ENCODE data around the gene ADAMTS2.

Gene ADAMTS2

GRCh38 chr5:179130101-179130681 is 215.1 kb downstream of the ADAMTS2 start:
- peak in 3 of 10 donors; percentile 58 to 78 (median 73) for DNase-seq
- intact Hi-C loops (cut with DNase I): no loop called here

- DNase-seq: peak in 3 of 10 donors; percentile 55 to 74 (median 72)
- intact Hi-C loops (cut with DNase I): no loop called here
Measured at GRCh38 chr5:179129607-179130071, 215.6 kb downstream of the ADAMTS2 start.

GRCh38 chr5:179128976-179129375 is 216.3 kb downstream of the ADAMTS2 start:
- intact Hi-C loops (cut with DNase I): no loop called here
- peak in 3 of 10 donors; percentile 41 to 52 (median 43) for DNase-seq

- DNase-seq: peak in 1 of 10 donors; percentile 8
- intact Hi-C loops (cut with DNase I): no loop called here
Measured at GRCh38 chr5:179128041-179128365, 217.3 kb downstream of the ADAMTS2 start.

GRCh38 chr5:179127136-179128040 is 217.9 kb downstream of the ADAMTS2 start:
- peak in 3 of 10 donors; percentile 57 to 83 (median 58) for DNase-seq

GRCh38 chr5:179126506-179126991 is 218.7 kb downstream of the ADAMTS2 start:
- intact Hi-C loops (cut with DNase I): no loop called here

More at GRCh38 chr5:179127136-179128040, 217.9 kb downstream of the ADAMTS2 start:
- intact Hi-C loops (cut with DNase I): no loop called here

GRCh38 chr5:179125789-179126505 is 219.3 kb downstream of the ADAMTS2 start:
- intact Hi-C loops (cut with DNase I): no loop called here
- peak in 3 of 10 donors; percentile 61 to 80 (median 67) for DNase-seq

More at GRCh38 chr5:179126506-179126991, 218.7 kb downstream of the ADAMTS2 start:
- peak in 2 of 10 donors; percentile 62 to 75 for DNase-seq

GRCh38 chr5:179124853-179125788 is 220.1 kb downstream of the ADAMTS2 start:
- peak in 3 of 10 donors; percentile 65 to 80 (median 74) for DNase-seq
- intact Hi-C loops (cut with DNase I): no loop called here

- intact Hi-C loops (cut with DNase I): no loop called here
- peak in 1 of 10 donors; percentile 54 for DNase-seq
Measured at GRCh38 chr5:179124273-179124852, 220.9 kb downstream of the ADAMTS2 start.

GRCh38 chr5:179123491-179124272 is 221.6 kb downstream of the ADAMTS2 start:
- peak in 2 of 10 donors; percentile 67 to 69 for DNase-seq
- intact Hi-C loops (cut with DNase I): no loop called here

GRCh38 chr5:179123109-179123426 is 222.2 kb downstream of the ADAMTS2 start:
- intact Hi-C loops (cut with DNase I): no loop called here
- peak in 3 of 10 donors; percentile 28 to 68 (median 35) for DNase-seq

- intact Hi-C loops (cut with DNase I): no loop called here
- DNase-seq: peak in 3 of 10 donors; percentile 26 to 61 (median 38)
Measured at GRCh38 chr5:179122411-179123108, 222.7 kb downstream of the ADAMTS2 start.

GRCh38 chr5:179121667-179122111 is 223.6 kb downstream of the ADAMTS2 start:
- intact Hi-C loops (cut with DNase I): no loop called here
- DNase-seq: peak in 2 of 10 donors; percentile 69 to 70

- DNase-seq: peak in 2 of 10 donors; percentile 63 to 85
- intact Hi-C loops (cut with DNase I): no loop called here
Measured at GRCh38 chr5:179120951-179121666, 224.2 kb downstream of the ADAMTS2 start.

GRCh38 chr5:179120421-179120861 is 224.8 kb downstream of the ADAMTS2 start:
- intact Hi-C loops (cut with DNase I): no loop called here
- DNase-seq: peak in 3 of 10 donors; percentile 39 to 55 (median 49)

- intact Hi-C loops (cut with DNase I): no loop called here
- peak in 3 of 10 donors; percentile 37 to 51 (median 51) for DNase-seq
Measured at GRCh38 chr5:179119415-179120170, 225.7 kb downstream of the ADAMTS2 start.

All from posterior cingulate gyrus (tissue), 11 donors.